ENCODE results near the gene NOL3. TPM values are rescaled to one million over a fixed set of nuclear protein-coding genes. Genes with fewer than 3 reads are reported as not detected.

Gene NOL3
- total RNA-seq, 1 experiment from 2014 or later, result 8.5 TPM

DNA sequence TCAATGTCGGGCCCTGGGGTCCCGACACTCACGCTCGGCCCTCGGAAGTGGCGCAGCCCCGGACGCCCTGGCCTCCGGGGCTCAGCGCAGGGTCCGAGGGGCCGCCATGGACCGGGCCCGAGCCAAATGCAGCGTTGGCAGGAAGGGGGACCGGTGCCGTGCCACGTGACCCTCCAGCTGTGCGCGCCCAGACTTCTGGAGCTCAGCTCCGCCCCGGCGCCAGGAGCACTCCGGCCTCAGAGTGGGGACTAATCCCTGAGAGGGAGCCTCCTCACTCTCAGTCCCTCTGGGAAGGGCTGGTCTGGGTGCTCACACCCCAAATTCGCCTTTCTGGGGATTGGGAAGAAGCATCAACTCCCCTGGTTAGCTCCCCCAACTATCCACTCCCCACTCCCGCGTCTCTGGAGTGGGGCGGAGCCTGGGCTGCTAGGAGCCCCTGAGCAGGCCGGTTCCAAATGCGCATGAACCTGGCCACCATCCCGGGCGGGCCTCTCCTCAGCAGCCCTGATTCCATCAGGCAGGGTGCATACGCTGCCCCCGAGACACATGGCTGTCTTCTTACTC lies 19.4 kb upstream of the NOL3 start, which contains the start of gene B3GNT9:
Gene B3GNT9 (minus strand): TSS at position 166 of the 564 bp plus-strand sequence. CDS start 513 bp downstream, outside the sequence.
- ChIA-PET POLR2A (interaction anchor here (0.9 to 1.1 kb wide), 3 partner anchors 19 to 193 kb away, joined by 3 to 4 read pairs (median 3); partner anchors contain the start of gene NOL3), CTCF (interaction anchor here (0.7 to 15.3 kb wide), 24 partner anchors 9 to 249 kb away, joined by 3 to 386 read pairs (median 5); partner anchors contain the start of genes CES3, ELMO3, FBXL8 and FHOD1)
- Mint-ChIP-seq H3K4me1 (peaks cover 8% of the 10 kb centered on the region), H3K36me3 (peaks cover 12% of the 10 kb centered on the region), H3K9me3 (no peaks in the 10 kb centered on the region), H3K27ac (no peak within 1 kb of the TSS), H3K4me3 (peak within 1 kb of the TSS; percentile 75), H3K27me3 (ENCODE audit: low read depth) (peaks cover 58% of the 10 kb centered on the region)
- ATAC-seq (peak; percentile 36), DNase-seq (ENCODE audit: low spot score) (peak; percentile 77)
- TF ChIP-seq, protein P1, sequence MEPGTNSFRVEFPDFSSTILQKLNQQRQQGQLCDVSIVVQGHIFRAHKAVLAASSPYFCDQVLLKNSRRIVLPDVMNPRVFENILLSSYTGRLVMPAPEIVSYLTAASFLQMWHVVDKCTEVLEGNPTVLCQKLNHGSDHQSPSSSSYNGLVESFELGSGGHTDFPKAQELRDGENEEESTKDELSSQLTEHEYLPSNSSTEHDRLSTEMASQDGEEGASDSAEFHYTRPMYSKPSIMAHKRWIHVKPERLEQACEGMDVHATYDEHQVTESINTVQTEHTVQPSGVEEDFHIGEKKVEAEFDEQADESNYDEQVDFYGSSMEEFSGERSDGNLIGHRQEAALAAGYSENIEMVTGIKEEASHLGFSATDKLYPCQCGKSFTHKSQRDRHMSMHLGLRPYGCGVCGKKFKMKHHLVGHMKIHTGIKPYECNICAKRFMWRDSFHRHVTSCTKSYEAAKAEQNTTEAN (CRISPR knock-in tag; IDR thresholded peaks at IDR 0.05), result no peak
- TF ChIP-seq NFATC4 (CRISPR knock-in tag; IDR thresholded peaks at IDR 0.05) (no peak), RORB (CRISPR knock-in tag; IDR thresholded peaks at IDR 0.05) (no peak), KAT7 (CRISPR knock-in tag; IDR thresholded peaks at IDR 0.05; ENCODE audit: borderline replicate concordance) (0 out of 2 replicates have a peak, but pooled peaks have one; percentile 16), SMAD4 (CRISPR knock-in tag; IDR thresholded peaks at IDR 0.05) (no peak), ESRRA (CRISPR knock-in tag; IDR thresholded peaks at IDR 0.05; ENCODE audit: borderline replicate concordance) (0 out of 2 replicates have a peak, but pooled peaks have one; percentile 68), ELF4 (CRISPR knock-in tag; IDR thresholded peaks at IDR 0.05; ENCODE audit: low read depth) (no peak), GABPB1 (CRISPR knock-in tag; IDR thresholded peaks at IDR 0.05) (0 out of 2 replicates have a peak, but pooled peaks have one; percentile 23), ZNF263 (CRISPR knock-in tag; IDR thresholded peaks at IDR 0.05; ENCODE audit: low read depth) (peak; percentile 59; the same call in 1 of the 2 replicates), ZNF219 (CRISPR knock-in tag; IDR thresholded peaks at IDR 0.05; ENCODE audit: borderline replicate concordance) (0 out of 2 replicates have a peak, but pooled peaks have one; percentile 0), JAZF1 (CRISPR knock-in tag; IDR thresholded peaks at IDR 0.05) (no peak), ZNF121 (CRISPR knock-in tag; IDR thresholded peaks at IDR 0.05) (no peak), RELA (CRISPR knock-in tag; IDR thresholded peaks at IDR 0.05; ENCODE audit: borderline replicate concordance) (no peak), HMGA2 (CRISPR knock-in tag; IDR thresholded peaks at IDR 0.05) (no peak), EMX1 (CRISPR knock-in tag; IDR thresholded peaks at IDR 0.05) (no peak), ZNF138 (CRISPR knock-in tag; conservative IDR thresholded peaks at IDR 0.05) (no peak), TEAD1 (CRISPR knock-in tag; IDR thresholded peaks at IDR 0.05) (no peak), TEAD4 (CRISPR knock-in tag; IDR thresholded peaks at IDR 0.05) (no peak)
- TF ChIP-seq, protein P2, sequence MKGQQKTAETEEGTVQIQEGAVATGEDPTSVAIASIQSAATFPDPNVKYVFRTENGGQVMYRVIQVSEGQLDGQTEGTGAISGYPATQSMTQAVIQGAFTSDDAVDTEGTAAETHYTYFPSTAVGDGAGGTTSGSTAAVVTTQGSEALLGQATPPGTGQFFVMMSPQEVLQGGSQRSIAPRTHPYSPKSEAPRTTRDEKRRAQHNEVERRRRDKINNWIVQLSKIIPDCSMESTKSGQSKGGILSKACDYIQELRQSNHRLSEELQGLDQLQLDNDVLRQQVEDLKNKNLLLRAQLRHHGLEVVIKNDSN (CRISPR knock-in tag; IDR thresholded peaks at IDR 0.05), result peak; percentile 96
- TF ChIP-seq, protein P3, sequence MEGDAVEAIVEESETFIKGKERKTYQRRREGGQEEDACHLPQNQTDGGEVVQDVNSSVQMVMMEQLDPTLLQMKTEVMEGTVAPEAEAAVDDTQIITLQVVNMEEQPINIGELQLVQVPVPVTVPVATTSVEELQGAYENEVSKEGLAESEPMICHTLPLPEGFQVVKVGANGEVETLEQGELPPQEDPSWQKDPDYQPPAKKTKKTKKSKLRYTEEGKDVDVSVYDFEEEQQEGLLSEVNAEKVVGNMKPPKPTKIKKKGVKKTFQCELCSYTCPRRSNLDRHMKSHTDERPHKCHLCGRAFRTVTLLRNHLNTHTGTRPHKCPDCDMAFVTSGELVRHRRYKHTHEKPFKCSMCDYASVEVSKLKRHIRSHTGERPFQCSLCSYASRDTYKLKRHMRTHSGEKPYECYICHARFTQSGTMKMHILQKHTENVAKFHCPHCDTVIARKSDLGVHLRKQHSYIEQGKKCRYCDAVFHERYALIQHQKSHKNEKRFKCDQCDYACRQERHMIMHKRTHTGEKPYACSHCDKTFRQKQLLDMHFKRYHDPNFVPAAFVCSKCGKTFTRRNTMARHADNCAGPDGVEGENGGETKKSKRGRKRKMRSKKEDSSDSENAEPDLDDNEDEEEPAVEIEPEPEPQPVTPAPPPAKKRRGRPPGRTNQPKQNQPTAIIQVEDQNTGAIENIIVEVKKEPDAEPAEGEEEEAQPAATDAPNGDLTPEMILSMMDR (IDR thresholded peaks at IDR 0.05), result no peak
- TF ChIP-seq, protein P4, sequence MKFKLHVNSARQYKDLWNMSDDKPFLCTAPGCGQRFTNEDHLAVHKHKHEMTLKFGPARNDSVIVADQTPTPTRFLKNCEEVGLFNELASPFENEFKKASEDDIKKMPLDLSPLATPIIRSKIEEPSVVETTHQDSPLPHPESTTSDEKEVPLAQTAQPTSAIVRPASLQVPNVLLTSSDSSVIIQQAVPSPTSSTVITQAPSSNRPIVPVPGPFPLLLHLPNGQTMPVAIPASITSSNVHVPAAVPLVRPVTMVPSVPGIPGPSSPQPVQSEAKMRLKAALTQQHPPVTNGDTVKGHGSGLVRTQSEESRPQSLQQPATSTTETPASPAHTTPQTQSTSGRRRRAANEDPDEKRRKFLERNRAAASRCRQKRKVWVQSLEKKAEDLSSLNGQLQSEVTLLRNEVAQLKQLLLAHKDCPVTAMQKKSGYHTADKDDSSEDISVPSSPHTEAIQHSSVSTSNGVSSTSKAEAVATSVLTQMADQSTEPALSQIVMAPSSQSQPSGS (CRISPR knock-in tag; IDR thresholded peaks at IDR 0.05; ENCODE audit: borderline replicate concordance, low read depth), result no peak
- TF ChIP-seq, protein P5, sequence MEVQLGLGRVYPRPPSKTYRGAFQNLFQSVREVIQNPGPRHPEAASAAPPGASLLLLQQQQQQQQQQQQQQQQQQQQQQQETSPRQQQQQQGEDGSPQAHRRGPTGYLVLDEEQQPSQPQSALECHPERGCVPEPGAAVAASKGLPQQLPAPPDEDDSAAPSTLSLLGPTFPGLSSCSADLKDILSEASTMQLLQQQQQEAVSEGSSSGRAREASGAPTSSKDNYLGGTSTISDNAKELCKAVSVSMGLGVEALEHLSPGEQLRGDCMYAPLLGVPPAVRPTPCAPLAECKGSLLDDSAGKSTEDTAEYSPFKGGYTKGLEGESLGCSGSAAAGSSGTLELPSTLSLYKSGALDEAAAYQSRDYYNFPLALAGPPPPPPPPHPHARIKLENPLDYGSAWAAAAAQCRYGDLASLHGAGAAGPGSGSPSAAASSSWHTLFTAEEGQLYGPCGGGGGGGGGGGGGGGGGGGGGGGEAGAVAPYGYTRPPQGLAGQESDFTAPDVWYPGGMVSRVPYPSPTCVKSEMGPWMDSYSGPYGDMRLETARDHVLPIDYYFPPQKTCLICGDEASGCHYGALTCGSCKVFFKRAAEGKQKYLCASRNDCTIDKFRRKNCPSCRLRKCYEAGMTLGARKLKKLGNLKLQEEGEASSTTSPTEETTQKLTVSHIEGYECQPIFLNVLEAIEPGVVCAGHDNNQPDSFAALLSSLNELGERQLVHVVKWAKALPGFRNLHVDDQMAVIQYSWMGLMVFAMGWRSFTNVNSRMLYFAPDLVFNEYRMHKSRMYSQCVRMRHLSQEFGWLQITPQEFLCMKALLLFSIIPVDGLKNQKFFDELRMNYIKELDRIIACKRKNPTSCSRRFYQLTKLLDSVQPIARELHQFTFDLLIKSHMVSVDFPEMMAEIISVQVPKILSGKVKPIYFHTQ (CRISPR knock-in tag; IDR thresholded peaks at IDR 0.05), result no peak
- TF ChIP-seq, protein P6, sequence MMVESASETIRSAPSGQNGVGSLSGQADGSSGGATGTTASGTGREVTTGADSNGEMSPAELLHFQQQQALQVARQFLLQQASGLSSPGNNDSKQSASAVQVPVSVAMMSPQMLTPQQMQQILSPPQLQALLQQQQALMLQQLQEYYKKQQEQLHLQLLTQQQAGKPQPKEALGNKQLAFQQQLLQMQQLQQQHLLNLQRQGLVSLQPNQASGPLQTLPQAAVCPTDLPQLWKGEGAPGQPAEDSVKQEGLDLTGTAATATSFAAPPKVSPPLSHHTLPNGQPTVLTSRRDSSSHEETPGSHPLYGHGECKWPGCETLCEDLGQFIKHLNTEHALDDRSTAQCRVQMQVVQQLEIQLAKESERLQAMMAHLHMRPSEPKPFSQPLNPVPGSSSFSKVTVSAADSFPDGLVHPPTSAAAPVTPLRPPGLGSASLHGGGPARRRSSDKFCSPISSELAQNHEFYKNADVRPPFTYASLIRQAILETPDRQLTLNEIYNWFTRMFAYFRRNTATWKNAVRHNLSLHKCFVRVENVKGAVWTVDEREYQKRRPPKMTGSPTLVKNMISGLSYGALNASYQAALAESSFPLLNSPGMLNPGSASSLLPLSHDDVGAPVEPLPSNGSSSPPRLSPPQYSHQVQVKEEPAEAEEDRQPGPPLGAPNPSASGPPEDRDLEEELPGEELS (CRISPR knock-in tag; IDR thresholded peaks at IDR 0.05), result peak; percentile 65; the same call in 1 of the 2 replicates
- TF ChIP-seq, protein P7, sequence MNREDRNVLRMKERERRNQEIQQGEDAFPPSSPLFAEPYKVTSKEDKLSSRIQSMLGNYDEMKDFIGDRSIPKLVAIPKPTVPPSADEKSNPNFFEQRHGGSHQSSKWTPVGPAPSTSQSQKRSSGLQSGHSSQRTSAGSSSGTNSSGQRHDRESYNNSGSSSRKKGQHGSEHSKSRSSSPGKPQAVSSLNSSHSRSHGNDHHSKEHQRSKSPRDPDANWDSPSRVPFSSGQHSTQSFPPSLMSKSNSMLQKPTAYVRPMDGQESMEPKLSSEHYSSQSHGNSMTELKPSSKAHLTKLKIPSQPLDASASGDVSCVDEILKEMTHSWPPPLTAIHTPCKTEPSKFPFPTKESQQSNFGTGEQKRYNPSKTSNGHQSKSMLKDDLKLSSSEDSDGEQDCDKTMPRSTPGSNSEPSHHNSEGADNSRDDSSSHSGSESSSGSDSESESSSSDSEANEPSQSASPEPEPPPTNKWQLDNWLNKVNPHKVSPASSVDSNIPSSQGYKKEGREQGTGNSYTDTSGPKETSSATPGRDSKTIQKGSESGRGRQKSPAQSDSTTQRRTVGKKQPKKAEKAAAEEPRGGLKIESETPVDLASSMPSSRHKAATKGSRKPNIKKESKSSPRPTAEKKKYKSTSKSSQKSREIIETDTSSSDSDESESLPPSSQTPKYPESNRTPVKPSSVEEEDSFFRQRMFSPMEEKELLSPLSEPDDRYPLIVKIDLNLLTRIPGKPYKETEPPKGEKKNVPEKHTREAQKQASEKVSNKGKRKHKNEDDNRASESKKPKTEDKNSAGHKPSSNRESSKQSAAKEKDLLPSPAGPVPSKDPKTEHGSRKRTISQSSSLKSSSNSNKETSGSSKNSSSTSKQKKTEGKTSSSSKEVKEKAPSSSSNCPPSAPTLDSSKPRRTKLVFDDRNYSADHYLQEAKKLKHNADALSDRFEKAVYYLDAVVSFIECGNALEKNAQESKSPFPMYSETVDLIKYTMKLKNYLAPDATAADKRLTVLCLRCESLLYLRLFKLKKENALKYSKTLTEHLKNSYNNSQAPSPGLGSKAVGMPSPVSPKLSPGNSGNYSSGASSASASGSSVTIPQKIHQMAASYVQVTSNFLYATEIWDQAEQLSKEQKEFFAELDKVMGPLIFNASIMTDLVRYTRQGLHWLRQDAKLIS (CRISPR knock-in tag; IDR thresholded peaks at IDR 0.05; ENCODE audit: borderline replicate concordance), result no peak
